Neural progenitor cell (in vitro differentiated cells): Measurements from ENCODE around the gene ITPR2. TPM values are rescaled to one million over a fixed set of nuclear protein-coding genes. Genes with fewer than 3 reads are reported as not detected.

Experiments used
- DNase-seq: peaks from one replicate; pipeline ENCODE4 v3.0.0-alpha.2; 2016; ENCODE audit warnings: low spot score
- H2AFZ ChIP-seq: fragments of 200-600 bp; sonication (generic); replicated peaks from 2 replicates; pipeline ENCODE4 v1.6.1; 2016; ENCODE audit warnings: antibody characterized with exemption
- H3F3A ChIP-seq: fragments of 200-600 bp; sonication (generic); 2 replicates; pipeline ENCODE4 v1.6.1; 2016; ENCODE audit warnings: antibody characterized with exemption, low read depth
- H3K27ac ChIP-seq: fragments of 200-600 bp; sonication (generic); 2 replicates; pipeline ENCODE4 v1.5.1; 2016; ENCODE audit warnings: mild to moderate bottlenecking
- H3K27me3 ChIP-seq: fragments of 200-600 bp; sonication (generic); 2 replicates; pipeline ENCODE4 v1.6.1; 2016; ENCODE audit warnings: mild to moderate bottlenecking, moderate library complexity
- H3K36me3 ChIP-seq: fragments of 200-600 bp; sonication (generic); 2 replicates; pipeline ENCODE4 v1.5.1; 2016
- H3K4me1 ChIP-seq: fragments of 200-600 bp; sonication (generic); 2 replicates; pipeline ENCODE4 v1.6.1; 2016; ENCODE audit warnings: mixed run types
- H3K4me2 ChIP-seq: fragments of 200-600 bp; sonication (generic); 2 replicates; pipeline ENCODE4 v1.6.1; 2016
- H3K4me3 ChIP-seq: fragments of 200-600 bp; sonication (generic); 2 replicates; pipeline ENCODE4 v1.5.1; 2016
- H3K79me2 ChIP-seq: fragments of 200-600 bp; sonication (generic); 2 replicates; pipeline ENCODE4 v1.6.1; 2016; ENCODE audit warnings: low read depth
- H3K9ac ChIP-seq: fragments of 200-600 bp; sonication (generic); 2 replicates; pipeline ENCODE4 v1.6.1; 2016
- H3K9me3 ChIP-seq: fragments of 200-600 bp; sonication (generic); 2 replicates; pipeline ENCODE4 v1.5.1; 2016; ENCODE audit warnings: low read depth
- H4K20me1 ChIP-seq: fragments of 200-600 bp; sonication (generic); 2 replicates; pipeline ENCODE4 v1.6.1; 2016; ENCODE audit warnings: low read depth
- H3K27ac Mint-ChIP-seq: 3 replicates; pipeline ENCODE4 v1.8.0; 2021; ENCODE audit warnings: mixed read lengths
- H3K27me3 Mint-ChIP-seq: 2 replicates; pipeline ENCODE4 v1.8.0; 2022; ENCODE audit warnings: low read depth, mild to moderate bottlenecking, inconsistent platforms, moderate library complexity, mixed read lengths; ENCODE audit not compliant: insufficient read depth
- H3K36me3 Mint-ChIP-seq: 3 replicates; pipeline ENCODE4 v1.8.0; 2021; ENCODE audit warnings: mixed read lengths
- H3K4me1 Mint-ChIP-seq: 3 replicates; pipeline ENCODE4 v1.8.0; 2021; ENCODE audit warnings: mixed read lengths
- H3K4me3 Mint-ChIP-seq: 3 replicates; pipeline ENCODE4 v1.8.0; 2021; ENCODE audit warnings: mild to moderate bottlenecking, moderate library complexity, mixed read lengths
- H3K9me3 Mint-ChIP-seq: 3 replicates; pipeline ENCODE4 v1.8.0; 2020; ENCODE audit warnings: mixed read lengths
- CTCF ChIP-seq: fragments of 200-600 bp; sonication (generic); IDR thresholded peaks from 2 replicates; pipeline ENCODE4 v1.5.1; 2017; ENCODE audit warnings: antibody characterized with exemption, mild to moderate bottlenecking
- EZH2 ChIP-seq: fragments of 200-600 bp; sonication (generic); IDR thresholded peaks from 2 replicates; pipeline ENCODE4 v1.6.1; 2017; ENCODE audit warnings: antibody characterized with exemption, mild to moderate bottlenecking, moderate library complexity
- EZH2phosphoT487 ChIP-seq: fragments of 200-600 bp; sonication (generic); IDR thresholded peaks from 2 replicates; pipeline ENCODE4 v1.6.1; 2017; ENCODE audit warnings: antibody characterized with exemption
- total RNA-seq: library from RNA; depleted of rRNA; stranded (reverse); fragments of >200 nt; gene quantifications from 2 replicates; pipeline ENCODE4 v1.2.3, GENCODE V29; 2015; ENCODE audit warnings: low replicate concordance

The ITPR2 gene
- total RNA-seq, 1 donor from 2014 or later = 11.4 TPM

- Histone ChIP-seq H3K4me1 (no peaks in the 10 kb centered on the region), H2AFZ (no peak overlapping the region), H3K9me3 (no peaks in the 10 kb centered on the region), H3K27me3 (no peaks in the 10 kb centered on the region), H4K20me1 (no peaks in the 10 kb centered on the region), H3K27ac (no peak overlapping the region), H3F3A (no peaks in the 10 kb centered on the region), H3K79me2 (no peaks in the 10 kb centered on the region), H3K4me3 (no peak overlapping the region), H3K36me3 (no peaks in the 10 kb centered on the region), H3K9ac (no peak overlapping the region), H3K4me2 (no peak overlapping the region)
- H3K4me1 Mint-ChIP-seq = no peaks in the 10 kb centered on the region
- H3K27me3 Mint-ChIP-seq = no peaks in the 10 kb centered on the region
- no peak for TF ChIP-seq EZH2phosphoT487
- no peak for TF ChIP-seq CTCF
- no peak for TF ChIP-seq EZH2
- H3K36me3 Mint-ChIP-seq = no peaks in the 10 kb centered on the region
- no peak overlapping the region for H3K4me3 Mint-ChIP-seq
- no peak for DNase-seq
- H3K9me3 Mint-ChIP-seq = peaks cover 9% of the 10 kb centered on the region
- H3K27ac Mint-ChIP-seq = no peak overlapping the region
Observed at GRCh38 chr12:26527682-26528081, 305.3 kb downstream of the ITPR2 start.

- H3K36me3 ChIP-seq = no peaks in the 10 kb centered on the region
- H3F3A ChIP-seq = no peaks in the 10 kb centered on the region
- H3K79me2 ChIP-seq = no peaks in the 10 kb centered on the region
- DNase-seq = peak; percentile 4
- H3K27me3 ChIP-seq = no peaks in the 10 kb centered on the region
- Mint-ChIP-seq H3K9me3 (peaks cover 9% of the 10 kb centered on the region), H3K4me3 (no peak overlapping the region), H3K27ac (no peak overlapping the region), H3K4me1 (no peaks in the 10 kb centered on the region), H3K27me3 (no peaks in the 10 kb centered on the region), H3K36me3 (no peaks in the 10 kb centered on the region)
- no peak overlapping the region for H2AFZ ChIP-seq
- H3K27ac ChIP-seq = no peak overlapping the region
- TF ChIP-seq EZH2 (no peak), EZH2phosphoT487 (no peak), CTCF (peak; percentile 57)
- no peak overlapping the region for H3K9ac ChIP-seq
- H3K4me3 ChIP-seq = no peak overlapping the region
- no peak overlapping the region for H3K4me2 ChIP-seq
- no peaks in the 10 kb centered on the region for H3K4me1 ChIP-seq
- no peaks in the 10 kb centered on the region for H4K20me1 ChIP-seq
- no peaks in the 10 kb centered on the region for H3K9me3 ChIP-seq
Observed at GRCh38 chr12:26524862-26525465, 308.0 kb downstream of the ITPR2 start.

GRCh38 chr12:26523708-26524150, 309.3 kb downstream of the ITPR2 start:
- Mint-ChIP-seq H3K4me3 (no peak overlapping the region), H3K27me3 (no peaks in the 10 kb centered on the region), H3K36me3 (no peaks in the 10 kb centered on the region), H3K4me1 (no peaks in the 10 kb centered on the region), H3K9me3 (peaks cover 9% of the 10 kb centered on the region), H3K27ac (no peak overlapping the region)
- no peak overlapping the region for H3K4me2 ChIP-seq
- no peaks in the 10 kb centered on the region for H3F3A ChIP-seq
- H4K20me1 ChIP-seq = no peaks in the 10 kb centered on the region
- no peaks in the 10 kb centered on the region for H3K4me1 ChIP-seq
- no peaks in the 10 kb centered on the region for H3K36me3 ChIP-seq
- DNase-seq = no peak
- H3K27ac ChIP-seq = no peak overlapping the region
- H3K9ac ChIP-seq = no peak overlapping the region
- H3K9me3 ChIP-seq = no peaks in the 10 kb centered on the region
- H3K27me3 ChIP-seq = no peaks in the 10 kb centered on the region
- H2AFZ ChIP-seq = no peak overlapping the region
- TF ChIP-seq EZH2 (no peak), CTCF (no peak), EZH2phosphoT487 (no peak)
- no peaks in the 10 kb centered on the region for H3K79me2 ChIP-seq
- H3K4me3 ChIP-seq = no peak overlapping the region
